Keratinocyte (primary cell): Measurements from ENCODE around the gene DDTL. TPM values are rescaled to one million over a fixed set of nuclear protein-coding genes. Genes with fewer than 3 reads are reported as not detected.

Experiments
- DNase-seq: peaks from one replicate; pipeline ENCODE4 v3.0.0-alpha.2; 2011; ENCODE audit warnings: low read depth, missing footprints, low spot score
- FAIRE-seq: peaks from 2 replicates; lab custom pipeline; 2011; peaks lifted over from hg19 to GRCh38; lab: Jason Lieb, UNC
- H2AFZ ChIP-seq: 2 replicates; pipeline ENCODE4 v1.6.0; 2012; ENCODE audit warnings: low read length, control low read depth, inconsistent platforms; ENCODE audit not compliant: control insufficient read depth
- H3K27ac ChIP-seq: 2 replicates; pipeline ENCODE4 v1.5.1; 2011; ENCODE audit warnings: low read length; ENCODE audit not compliant: control insufficient read depth, insufficient read depth
- H3K27me3 ChIP-seq: 3 replicates; pipeline ENCODE4 v1.6.0; 2011; ENCODE audit warnings: low read length; ENCODE audit not compliant: control insufficient read depth, insufficient read depth; ENCODE audit errors: extremely low read depth
- H3K36me3 ChIP-seq, 2 experiments: 2 replicates in 1 of 2; 3 replicates in 1 of 2; pipeline ENCODE4 v1.5.1; 2011; ENCODE audit warnings: low read length in 2 of 2, mild to moderate bottlenecking in 1 of 2; ENCODE audit not compliant: control insufficient read depth in 2 of 2, insufficient read depth in 2 of 2; ENCODE audit errors: extremely low read depth in 1 of 2
- H3K4me1 ChIP-seq: 3 replicates; pipeline ENCODE4 v1.5.1; 2011; ENCODE audit warnings: low read length; ENCODE audit not compliant: control insufficient read depth, insufficient read depth; ENCODE audit errors: extremely low read depth
- H3K4me2 ChIP-seq: 3 replicates; pipeline ENCODE4 v1.6.0; 2011; ENCODE audit warnings: low read depth, low read length; ENCODE audit not compliant: control insufficient read depth, insufficient read depth; ENCODE audit errors: extremely low read depth
- H3K4me3 ChIP-seq, 3 experiments: fragments of 200-600 bp in 1 of 3; sonication (generic) in 1 of 3; 2 replicates in 2 of 3; 3 replicates in 1 of 3; pipeline ENCODE4 v1.5.1; 2011 to 2016; ENCODE audit warnings: low read length in 3 of 3, mild to moderate bottlenecking in 3 of 3, control low read depth in 2 of 3, inconsistent platforms in 1 of 3, low read depth in 1 of 3, mixed read lengths in 1 of 3, mixed run types in 1 of 3, moderate library complexity in 1 of 3; ENCODE audit not compliant: control insufficient read depth in 2 of 3, insufficient read depth in 2 of 3; ENCODE audit errors: extremely low read depth in 1 of 3
- H3K79me2 ChIP-seq: 2 replicates; pipeline ENCODE4 v1.6.0; 2012; ENCODE audit warnings: low read length; ENCODE audit not compliant: control insufficient read depth, insufficient read depth
- H3K9ac ChIP-seq: 3 replicates; pipeline ENCODE4 v1.6.0; 2011; ENCODE audit warnings: low read length; ENCODE audit not compliant: control insufficient read depth, insufficient read depth; ENCODE audit errors: extremely low read depth
- H3K9me1 ChIP-seq: 3 replicates; pipeline ENCODE4 v1.6.0; 2011; ENCODE audit warnings: low read length; ENCODE audit not compliant: control insufficient read depth, insufficient read depth; ENCODE audit errors: extremely low read depth
- H3K9me3 ChIP-seq: 2 replicates; pipeline ENCODE4 v1.5.1; 2012; ENCODE audit warnings: low read depth, low read length; ENCODE audit not compliant: control insufficient read depth
- H4K20me1 ChIP-seq: 3 replicates; pipeline ENCODE4 v1.6.0; 2011; ENCODE audit warnings: low read length; ENCODE audit not compliant: control insufficient read depth, insufficient read depth; ENCODE audit errors: extremely low read depth
- CTCF ChIP-seq, 3 experiments: IDR thresholded peaks in 1 of 3; conservative IDR thresholded peaks in 1 of 3; optimal IDR thresholded peaks in 1 of 3; 2 replicates in 2 of 3; 3 replicates in 1 of 3; pipeline versions ENCODE3 to v1.5.1; 2011; ENCODE audit warnings: low read length in 3 of 3, mild to moderate bottlenecking in 3 of 3, moderate library complexity in 2 of 3, control low read depth in 1 of 3, inconsistent platforms in 1 of 3; ENCODE audit not compliant: insufficient read depth in 2 of 3; ENCODE audit errors: extremely low read depth in 1 of 3
- EZH2 ChIP-seq: IDR thresholded peaks from one replicate; pipeline ENCODE4 v1.6.1; 2012; ENCODE audit warnings: inconsistent platforms, mild to moderate bottlenecking, low read length, moderate library complexity
- dilution Hi-C: fragments of 300-500 bp; cut with MboI; formaldehyde crosslinking; loops from one replicate; pipeline ENCODE4 v1.7.0; 2020; ENCODE audit warnings: low sequenced_read_pairs; ENCODE audit not compliant: extremely low pct_ligation_motif_present
- polyA plus RNA-seq, 5 experiments: library from polyadenylated mRNA; depleted of rRNA in 3 of 5; stranded (reverse) in 3 of 5; stranded (forward) in 1 of 5; unstranded in 1 of 5; fragments of >200 nt; gene quantifications; 1 replicate in 1 of 5; 2 replicates in 3 of 5; 3 replicates in 1 of 5; pipeline versions ENCODE4 v1.2.1 to v1.2.3, GENCODE V29; 2011 to 2012; ENCODE audit warnings: missing spikeins in 2 of 5, low read depth in 1 of 5, low replicate concordance in 1 of 5

Gene DDTL
- polyA plus RNA-seq, 1 donor (not counting 4 experiments of a cell fraction or from before 2014, with no cell fraction given), result 0.72 TPM

GRCh38 chr22:23969071-23969470, 2.4 kb downstream of the DDTL start:
- H3K36me3 ChIP-seq, result peaks cover 16 to 18% of the 10 kb centered on the region in 2 experiments
- H3K9me1 ChIP-seq, result no peaks in the 10 kb centered on the region
- no peak overlapping the region for H3K9ac ChIP-seq
- H3K27me3 ChIP-seq, result no peaks in the 10 kb centered on the region
- dilution Hi-C loops, result no loop called here
- peaks cover 29% of the 10 kb centered on the region for H3K79me2 ChIP-seq
- no peak overlapping the region for H3K27ac ChIP-seq
- H3K4me1 ChIP-seq, result peaks cover 3% of the 10 kb centered on the region
- H4K20me1 ChIP-seq, result no peaks in the 10 kb centered on the region
- no peak overlapping the region for H2AFZ ChIP-seq
- H3K4me2 ChIP-seq, result no peak overlapping the region
- no peaks in the 10 kb centered on the region for H3K9me3 ChIP-seq
- no peak overlapping the region for H3K4me3 ChIP-seq
- DNase-seq (no peak), FAIRE-seq (no peak)
- TF ChIP-seq EZH2 (no peak), CTCF (optimal IDR thresholded peaks at IDR 0.05 in 1 of 3, IDR thresholded peaks at IDR 0.05 in 1 of 3, conservative IDR thresholded peaks at IDR 0.05 in 1 of 3; ENCODE audit: extremely low read depth in 1 of 3, insufficient read depth in 2 of 3, low read length in 3 of 3) (no peak)

GRCh38 chr22:23970201-23970641, 3.5 kb downstream of the DDTL start:
- Histone ChIP-seq H2AFZ (no peak overlapping the region), H3K36me3 (peaks cover 16 to 18% of the 10 kb centered on the region in 2 experiments), H3K4me1 (peaks cover 3% of the 10 kb centered on the region), H3K9me3 (no peaks in the 10 kb centered on the region), H3K27me3 (no peaks in the 10 kb centered on the region), H4K20me1 (no peaks in the 10 kb centered on the region), H3K9me1 (no peaks in the 10 kb centered on the region), H3K79me2 (peaks cover 29% of the 10 kb centered on the region), H3K4me2 (no peak overlapping the region), H3K4me3 (no peak overlapping the region), H3K27ac (no peak overlapping the region), H3K9ac (no peak overlapping the region)
- FAIRE-seq, result no peak
- TF ChIP-seq EZH2 (no peak), CTCF (optimal IDR thresholded peaks at IDR 0.05 in 1 of 3, IDR thresholded peaks at IDR 0.05 in 1 of 3, conservative IDR thresholded peaks at IDR 0.05 in 1 of 3; ENCODE audit: extremely low read depth in 1 of 3, insufficient read depth in 2 of 3, low read length in 3 of 3) (no peak)
- no peak for DNase-seq
- dilution Hi-C loops, result no loop called here
